Panc1 (cell line): ENCODE data around the gene PPP2R3B.
"Not testable (repeated sequence)": the region's sequence is repeated elsewhere in the genome, so short reads cannot be mapped to it uniquely, and the experiment has no call there.

Experiments used
- TCF7L2 ChIP-seq: IDR thresholded peaks from 2 replicates; pipeline ENCODE4 v1.6.1; 2011; ENCODE audit warnings: mild to moderate bottlenecking, low read depth, low read length, inconsistent platforms
- TF ChIP-seq, protein P1 (sequence below), 2 experiments: IDR thresholded peaks; 2 replicates each; pipeline ENCODE4 v1.6.1; 2011 to 2012; ENCODE audit warnings: low read depth in 2 of 2, control low read depth in 1 of 2, low read length in 1 of 2, mild to moderate bottlenecking in 1 of 2, moderate library complexity in 1 of 2; ENCODE audit not compliant: insufficient read depth in 1 of 2
- TF ChIP-seq, protein P2 (sequence below): fragments of 450-650 bp; IDR thresholded peaks from 2 replicates; pipeline ENCODE4 v1.5.1; 2017; ENCODE audit warnings: mild to moderate bottlenecking

DNA sequence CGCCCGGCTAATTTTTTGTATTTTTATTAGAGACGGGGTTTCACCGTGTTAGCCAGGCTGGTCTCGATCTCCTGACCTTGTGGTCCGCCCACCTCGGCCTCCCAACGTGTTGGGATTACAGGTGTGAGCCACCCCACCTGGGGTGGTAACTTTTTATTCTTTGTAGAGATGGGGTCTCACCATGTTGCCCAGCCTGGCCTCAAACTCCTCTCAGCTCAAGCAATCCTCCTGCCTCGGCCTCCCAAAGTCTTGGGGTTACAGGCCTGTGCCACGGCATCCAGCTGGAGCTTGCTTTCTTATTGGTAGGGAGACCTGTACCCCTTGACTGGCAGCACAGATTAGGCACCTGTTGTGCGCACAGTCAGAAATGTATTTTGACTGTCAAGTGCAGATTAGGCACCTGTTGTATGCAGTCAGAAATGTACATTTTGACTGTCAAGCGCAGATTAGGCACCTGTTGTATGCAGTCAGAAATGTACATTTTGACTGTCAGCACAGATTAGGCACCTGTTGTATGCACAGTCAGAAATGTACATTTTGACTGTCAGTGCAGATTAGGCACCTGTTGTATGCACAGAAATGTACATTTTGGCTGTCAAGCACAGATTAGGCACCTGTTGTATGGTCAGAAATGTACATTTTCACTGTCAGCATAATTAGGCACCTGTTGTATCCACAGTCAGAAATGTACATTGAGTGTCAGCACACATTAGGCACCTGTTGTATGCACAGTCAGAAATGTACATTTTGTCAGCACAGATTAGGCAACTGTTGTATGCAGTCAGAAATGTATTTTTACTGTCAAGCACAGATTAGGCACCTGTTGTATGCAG lies 80.7 kb downstream of the PPP2R3B start:
- TF ChIP-seq, protein P1, sequence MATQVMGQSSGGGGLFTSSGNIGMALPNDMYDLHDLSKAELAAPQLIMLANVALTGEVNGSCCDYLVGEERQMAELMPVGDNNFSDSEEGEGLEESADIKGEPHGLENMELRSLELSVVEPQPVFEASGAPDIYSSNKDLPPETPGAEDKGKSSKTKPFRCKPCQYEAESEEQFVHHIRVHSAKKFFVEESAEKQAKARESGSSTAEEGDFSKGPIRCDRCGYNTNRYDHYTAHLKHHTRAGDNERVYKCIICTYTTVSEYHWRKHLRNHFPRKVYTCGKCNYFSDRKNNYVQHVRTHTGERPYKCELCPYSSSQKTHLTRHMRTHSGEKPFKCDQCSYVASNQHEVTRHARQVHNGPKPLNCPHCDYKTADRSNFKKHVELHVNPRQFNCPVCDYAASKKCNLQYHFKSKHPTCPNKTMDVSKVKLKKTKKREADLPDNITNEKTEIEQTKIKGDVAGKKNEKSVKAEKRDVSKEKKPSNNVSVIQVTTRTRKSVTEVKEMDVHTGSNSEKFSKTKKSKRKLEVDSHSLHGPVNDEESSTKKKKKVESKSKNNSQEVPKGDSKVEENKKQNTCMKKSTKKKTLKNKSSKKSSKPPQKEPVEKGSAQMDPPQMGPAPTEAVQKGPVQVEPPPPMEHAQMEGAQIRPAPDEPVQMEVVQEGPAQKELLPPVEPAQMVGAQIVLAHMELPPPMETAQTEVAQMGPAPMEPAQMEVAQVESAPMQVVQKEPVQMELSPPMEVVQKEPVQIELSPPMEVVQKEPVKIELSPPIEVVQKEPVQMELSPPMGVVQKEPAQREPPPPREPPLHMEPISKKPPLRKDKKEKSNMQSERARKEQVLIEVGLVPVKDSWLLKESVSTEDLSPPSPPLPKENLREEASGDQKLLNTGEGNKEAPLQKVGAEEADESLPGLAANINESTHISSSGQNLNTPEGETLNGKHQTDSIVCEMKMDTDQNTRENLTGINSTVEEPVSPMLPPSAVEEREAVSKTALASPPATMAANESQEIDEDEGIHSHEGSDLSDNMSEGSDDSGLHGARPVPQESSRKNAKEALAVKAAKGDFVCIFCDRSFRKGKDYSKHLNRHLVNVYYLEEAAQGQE (IDR thresholded peaks at IDR 0.05; ENCODE audit: insufficient read depth in 1 of 2, low read depth in 2 of 2, low read length in 1 of 2): not testable (repeated sequence)
- TF ChIP-seq, protein P2, sequence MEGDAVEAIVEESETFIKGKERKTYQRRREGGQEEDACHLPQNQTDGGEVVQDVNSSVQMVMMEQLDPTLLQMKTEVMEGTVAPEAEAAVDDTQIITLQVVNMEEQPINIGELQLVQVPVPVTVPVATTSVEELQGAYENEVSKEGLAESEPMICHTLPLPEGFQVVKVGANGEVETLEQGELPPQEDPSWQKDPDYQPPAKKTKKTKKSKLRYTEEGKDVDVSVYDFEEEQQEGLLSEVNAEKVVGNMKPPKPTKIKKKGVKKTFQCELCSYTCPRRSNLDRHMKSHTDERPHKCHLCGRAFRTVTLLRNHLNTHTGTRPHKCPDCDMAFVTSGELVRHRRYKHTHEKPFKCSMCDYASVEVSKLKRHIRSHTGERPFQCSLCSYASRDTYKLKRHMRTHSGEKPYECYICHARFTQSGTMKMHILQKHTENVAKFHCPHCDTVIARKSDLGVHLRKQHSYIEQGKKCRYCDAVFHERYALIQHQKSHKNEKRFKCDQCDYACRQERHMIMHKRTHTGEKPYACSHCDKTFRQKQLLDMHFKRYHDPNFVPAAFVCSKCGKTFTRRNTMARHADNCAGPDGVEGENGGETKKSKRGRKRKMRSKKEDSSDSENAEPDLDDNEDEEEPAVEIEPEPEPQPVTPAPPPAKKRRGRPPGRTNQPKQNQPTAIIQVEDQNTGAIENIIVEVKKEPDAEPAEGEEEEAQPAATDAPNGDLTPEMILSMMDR: not testable (repeated sequence)
- not testable (repeated sequence) for TF ChIP-seq TCF7L2
